GM03348 (cell line): ENCODE results near the gene FMOD.
"Not testable (repeated sequence)": the region's sequence is repeated elsewhere in the genome, so short reads cannot be mapped to it uniquely, and the experiment has no call there.

ENCODE experiments used
- DNase-seq: peaks from one replicate; pipeline ENCODE4 v3.0.0; 2012; ENCODE audit warnings: low spot score

The FMOD gene

GRCh38 chr1:203325418-203326091 lies 25.4 kb downstream of the FMOD start:
- no peak for DNase-seq

DNA sequence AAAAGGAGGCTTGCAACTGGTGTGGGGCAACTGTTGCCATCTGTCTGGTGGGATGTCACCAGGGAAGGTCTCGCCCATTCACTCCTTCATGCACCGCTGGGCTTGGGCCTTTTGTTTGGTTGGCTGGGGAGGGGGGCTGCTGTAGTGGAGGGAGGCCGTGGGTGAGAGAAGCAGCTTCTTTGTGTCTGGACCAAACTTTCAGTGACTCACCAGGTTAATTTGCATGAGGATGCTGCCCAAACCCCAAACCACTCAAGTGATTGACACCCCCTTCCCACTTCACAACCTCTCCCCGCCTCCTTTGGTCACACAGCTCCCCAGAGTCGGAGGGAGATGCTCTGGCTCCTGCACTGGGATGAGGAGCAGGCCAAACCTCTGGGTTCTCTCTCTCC lies 25.9 kb downstream of the FMOD start:
- no peak for DNase-seq

- no peak for DNase-seq
Observed at GRCh38 chr1:203324105-203325025, 26.6 kb downstream of the FMOD start.

DNA sequence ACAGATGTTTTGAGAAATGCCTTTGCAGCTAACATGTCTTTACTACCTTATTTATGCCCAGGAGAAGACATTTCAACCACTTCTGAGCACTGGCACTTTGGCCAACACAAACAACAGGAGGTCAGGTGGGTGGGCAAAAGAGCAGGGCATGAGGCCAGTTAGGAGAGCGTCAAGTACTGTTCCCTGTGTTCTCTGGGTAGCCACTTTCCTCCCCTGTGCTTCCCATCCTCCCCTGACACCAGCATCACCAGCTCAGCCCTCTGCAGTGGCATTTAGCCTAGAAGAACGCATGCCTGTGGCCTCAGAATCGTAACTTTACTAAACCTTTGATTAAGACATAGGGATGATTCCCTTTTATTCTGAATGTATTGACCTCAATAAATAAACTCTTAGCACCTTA lies 27.3 kb downstream of the FMOD start:
- no peak for DNase-seq

GRCh38 chr1:203322500-203323179 lies 28.3 kb downstream of the FMOD start:
- no peak for DNase-seq

DNA sequence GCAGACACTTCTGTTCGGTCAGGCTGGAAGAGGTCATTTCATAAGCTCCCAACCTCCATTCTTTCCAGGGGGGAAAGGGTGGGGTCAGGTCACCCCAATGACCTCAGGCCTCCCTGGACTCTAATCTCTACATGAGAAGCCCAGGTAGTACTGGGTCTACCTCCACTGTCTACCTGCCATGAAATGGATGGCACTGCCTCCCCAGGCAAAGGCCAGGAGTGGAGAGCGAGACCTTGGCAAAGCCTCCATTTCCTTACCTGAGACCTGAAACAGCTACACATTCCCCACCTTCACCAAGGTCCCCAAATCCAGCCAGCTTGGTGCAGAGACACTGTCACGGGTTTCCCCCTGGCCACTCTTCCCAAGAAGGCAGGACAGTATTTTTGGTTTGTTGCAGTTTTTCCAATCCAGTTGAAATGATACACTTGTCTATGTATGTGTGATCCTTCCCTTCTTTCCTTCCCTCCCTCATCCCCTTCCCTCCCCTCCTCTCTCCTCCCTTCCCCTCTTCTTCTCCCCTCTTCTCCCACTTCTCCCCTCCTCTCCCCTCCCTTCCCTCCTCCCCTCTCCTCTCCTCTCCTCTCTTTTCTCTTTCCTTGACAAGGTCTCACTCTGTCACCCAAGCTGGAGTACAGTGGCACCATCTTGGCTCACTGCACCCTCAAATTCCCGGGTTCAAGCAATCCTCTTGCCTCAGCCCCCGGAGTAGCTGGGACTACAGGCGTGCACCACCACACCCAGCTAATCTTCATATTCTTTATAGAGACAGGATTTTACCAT lies 29.5 kb downstream of the FMOD start:
- DNase-seq, result no peak

DNA sequence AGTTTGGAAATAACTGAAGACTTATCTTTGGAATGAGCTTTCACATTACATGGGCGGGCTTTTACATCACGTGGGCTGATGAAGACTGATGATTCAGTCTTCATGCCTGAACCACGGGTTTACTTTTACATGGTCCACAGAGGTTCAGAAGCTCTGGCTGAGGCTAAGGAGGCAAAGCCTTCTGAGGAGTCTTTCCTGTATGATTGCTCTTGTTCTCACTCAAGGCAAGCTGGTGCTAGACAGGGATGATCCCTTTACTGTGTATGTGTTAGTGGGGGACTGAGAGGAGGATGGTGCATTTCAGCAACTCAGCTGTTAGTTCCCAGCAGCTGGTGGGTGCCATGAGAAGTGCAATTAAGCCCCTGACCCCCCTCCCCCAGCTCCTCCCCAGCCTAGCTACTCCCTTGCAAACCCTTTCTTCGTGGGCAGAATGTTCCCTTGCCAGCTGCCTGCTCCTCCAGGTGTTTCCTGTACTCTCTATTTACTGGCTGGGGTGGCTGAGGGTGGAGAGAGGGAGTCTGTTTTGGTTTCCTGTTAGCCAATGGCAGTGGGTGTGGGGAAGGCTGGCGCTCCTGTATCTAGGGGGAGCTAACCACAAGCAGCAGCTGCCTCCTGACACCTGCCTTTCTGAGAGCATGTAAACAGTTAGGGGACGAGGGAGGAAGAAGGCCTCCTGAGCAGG lies 30.2 kb downstream of the FMOD start:
- peak; percentile 42 for DNase-seq

DNA sequence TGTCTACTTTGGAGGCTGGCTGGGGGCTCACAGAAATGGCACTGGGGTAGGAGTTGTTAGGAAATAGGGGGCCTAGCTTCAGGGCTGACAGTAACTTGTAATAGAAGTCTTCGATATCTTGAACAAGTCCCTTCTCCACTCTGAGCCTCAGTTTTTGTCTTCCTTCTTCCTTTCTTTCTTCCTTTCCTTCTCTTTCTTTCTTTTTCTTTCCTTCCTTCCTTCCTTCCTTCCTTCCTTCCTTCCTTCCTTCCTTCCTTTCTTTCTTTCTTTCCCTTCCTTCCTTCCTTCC lies 32.7 kb downstream of the FMOD start:
- no peak for DNase-seq

DNA sequence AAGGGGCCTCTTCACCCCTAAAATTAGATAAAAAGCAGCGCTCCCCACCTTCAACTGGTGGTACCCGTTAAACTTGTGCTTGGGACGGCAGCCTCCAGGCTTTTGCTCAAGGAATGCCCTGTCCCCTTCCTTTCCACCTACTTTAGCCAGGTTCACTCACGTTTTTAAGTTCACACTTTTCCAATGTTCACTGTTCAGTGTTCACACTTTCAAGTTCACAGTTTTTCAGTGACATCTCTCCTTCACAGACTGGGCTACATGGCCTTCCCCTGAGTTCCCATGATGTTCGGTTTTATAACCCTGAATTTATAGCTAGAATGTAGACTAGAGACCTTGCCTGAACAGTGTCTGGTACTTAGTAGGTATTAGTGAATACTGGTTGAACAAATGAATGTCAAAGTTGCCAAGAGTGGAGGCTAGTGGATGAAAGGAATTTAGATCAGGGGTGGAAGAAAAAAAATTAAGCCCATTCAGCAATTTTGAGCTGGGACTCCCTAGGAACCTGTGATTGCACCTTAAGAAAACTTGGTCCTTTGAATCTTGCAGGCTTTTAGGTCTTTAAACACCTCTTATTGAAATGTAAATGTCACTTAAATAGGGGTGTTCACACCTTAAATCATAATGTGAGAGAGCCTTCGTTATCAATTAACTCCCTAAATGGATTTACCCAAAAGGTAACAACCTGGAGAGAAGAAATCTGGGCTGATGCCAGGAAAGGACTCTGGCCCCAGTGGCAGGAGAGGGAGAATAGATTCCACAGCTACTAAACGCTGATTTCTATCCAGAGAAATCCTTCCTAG lies 33.3 kb downstream of the FMOD start:
- no peak for DNase-seq

- no peak for DNase-seq
Observed at GRCh38 chr1:203316626-203317093, 34.3 kb downstream of the FMOD start.

DNA sequence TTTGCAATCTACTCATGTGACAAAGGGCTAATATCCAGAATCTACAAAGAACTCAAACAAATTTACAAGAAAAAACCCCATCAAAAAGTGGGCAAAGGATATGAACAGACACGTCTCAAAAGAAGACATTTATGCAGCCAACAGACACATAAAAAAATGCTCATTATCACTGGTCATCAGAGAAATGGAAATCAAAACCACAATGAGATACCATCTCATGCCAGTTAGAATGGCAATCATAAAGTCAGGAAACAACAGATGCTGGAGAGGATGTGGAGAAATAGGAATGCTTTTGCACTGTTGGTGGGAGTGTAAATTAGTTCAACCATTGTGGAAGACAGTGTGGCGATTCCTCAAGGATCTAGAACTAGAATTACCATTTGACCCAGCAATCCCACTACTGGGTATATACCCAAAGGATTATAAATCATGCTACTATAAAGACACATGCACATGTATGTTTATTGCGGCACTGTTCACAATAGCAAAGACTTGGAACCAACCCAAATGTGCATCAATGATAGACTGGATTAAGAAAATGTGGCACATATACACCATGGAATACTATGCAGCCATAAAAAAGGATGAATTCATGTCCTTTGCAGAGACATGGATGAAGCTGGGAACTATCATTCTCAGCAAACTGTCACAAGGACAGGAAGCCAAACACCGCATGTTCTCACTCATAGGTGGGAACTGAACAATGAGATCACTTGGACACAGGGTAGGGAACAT lies 36.7 kb downstream of the FMOD start:
- DNase-seq, result not testable (repeated sequence)

GRCh38 chr1:203311368-203312301 lies 39.3 kb downstream of the FMOD start:
- DNase-seq, result no peak

GRCh38 chr1:203308923-203309331 lies 42.0 kb downstream of the FMOD start:
- no peak for DNase-seq

- no peak for DNase-seq
Observed at GRCh38 chr1:203308328-203308922, 42.5 kb downstream of the FMOD start.

DNA sequence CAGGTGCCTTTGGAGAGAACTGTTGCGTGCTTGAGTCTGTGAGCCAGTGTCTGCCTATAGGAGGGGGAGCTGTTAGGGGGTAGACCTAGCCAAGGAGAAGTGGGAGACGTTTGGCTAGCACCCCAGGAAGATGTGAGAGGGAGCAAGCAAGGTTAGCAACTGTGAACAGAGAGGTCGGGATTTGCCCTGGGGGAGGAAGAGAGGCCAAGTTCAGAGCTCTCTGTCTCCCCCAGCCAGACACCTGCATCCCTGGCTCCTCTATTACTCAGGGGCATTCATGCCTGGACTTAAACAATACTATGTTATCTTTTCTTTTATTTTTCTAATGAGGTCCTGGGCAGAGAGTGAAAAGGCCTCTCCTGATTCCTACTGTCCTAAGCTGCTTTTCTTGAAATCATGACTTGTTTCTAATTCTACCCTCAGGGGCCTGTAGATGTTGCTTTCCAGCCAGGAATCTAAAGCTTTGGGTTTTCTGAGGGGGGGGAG lies 43.2 kb downstream of the FMOD start:
- no peak for DNase-seq

DNA sequence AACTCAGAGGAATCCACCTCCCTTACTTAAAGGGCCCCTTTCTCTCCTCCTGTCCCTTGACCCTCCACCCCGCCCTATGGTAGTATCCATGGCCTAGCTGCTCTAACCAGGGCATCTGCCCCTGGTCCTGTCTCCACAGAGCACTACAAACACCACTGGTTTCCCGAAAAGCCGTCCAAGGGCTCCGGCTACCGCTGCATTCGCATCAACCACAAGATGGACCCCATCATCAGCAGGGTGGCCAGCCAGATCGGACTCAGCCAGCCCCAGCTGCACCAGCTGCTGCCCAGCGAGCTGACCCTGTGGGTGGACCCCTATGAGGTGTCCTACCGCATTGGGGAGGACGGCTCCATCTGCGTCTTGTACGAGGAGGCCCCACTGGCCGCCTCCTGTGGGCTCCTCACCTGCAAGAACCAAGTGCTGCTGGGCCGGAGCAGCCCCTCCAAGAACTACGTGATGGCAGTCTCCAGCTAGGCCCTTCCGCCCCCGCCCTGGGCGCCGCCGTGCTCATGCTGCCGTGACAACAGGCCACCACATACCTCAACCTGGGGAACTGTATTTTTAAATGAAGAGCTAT lies 43.9 kb downstream of the FMOD start:
- DNase-seq, result no peak

DNA sequence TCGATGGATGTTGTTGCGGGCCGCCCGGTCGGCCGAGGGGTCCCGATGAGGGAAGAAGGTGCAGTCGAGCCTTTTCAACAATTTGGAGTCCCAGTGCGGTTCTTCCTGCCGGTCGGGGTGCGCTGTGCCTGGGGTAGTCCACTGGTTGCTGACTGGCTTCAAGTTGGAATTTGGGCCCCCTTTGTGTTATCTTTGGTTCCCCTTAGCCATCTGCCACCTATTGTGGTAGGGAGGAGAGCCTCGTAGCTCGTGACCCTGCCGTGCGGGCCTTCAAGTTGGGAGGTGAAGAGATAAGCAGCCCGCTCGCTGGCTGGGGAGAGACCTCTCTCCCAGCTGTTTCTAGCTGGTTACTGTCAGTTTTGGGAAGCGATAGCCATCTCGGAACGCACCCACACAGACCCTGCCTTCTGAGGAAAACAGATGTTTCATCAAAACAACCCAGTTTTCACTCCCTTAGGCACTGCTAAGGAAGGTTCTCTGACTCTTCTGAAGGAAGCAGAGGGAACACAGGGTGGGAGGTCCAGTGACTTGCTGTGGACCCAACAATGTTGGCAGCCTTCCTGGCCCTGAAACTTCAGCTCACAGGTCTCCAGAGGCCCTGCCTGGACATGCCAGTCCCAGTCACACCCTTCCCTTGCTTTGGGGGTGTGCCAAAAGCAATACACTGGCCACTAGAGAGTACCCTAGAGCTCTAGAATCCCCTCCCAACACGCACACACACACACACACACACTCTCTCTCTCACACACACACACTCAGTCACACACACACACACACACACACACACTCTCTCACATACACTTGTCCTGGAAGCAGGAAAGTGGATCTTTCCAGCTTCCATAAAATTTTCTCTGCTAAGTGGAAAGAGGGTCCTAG lies 44.6 kb downstream of the FMOD start:
- DNase-seq, result peak; percentile 82
